ENCODE measurements around the gene SMG6.

The SMG6 gene

GRCh38 chr17:2137342-2138098 lies 166.1 kb downstream of the SMG6 start:
- no peak for DNase-seq

- no peak for DNase-seq
Observed at GRCh38 chr17:2136241-2136640, 167.3 kb downstream of the SMG6 start.

- no peak for DNase-seq
Observed at GRCh38 chr17:2128011-2128410, 175.6 kb downstream of the SMG6 start.

- DNase-seq = no peak
Observed at GRCh38 chr17:2125013-2125535, 178.5 kb downstream of the SMG6 start.

- DNase-seq = no peak
Observed at GRCh38 chr17:2124391-2124790, 179.2 kb downstream of the SMG6 start.

GRCh38 chr17:2123375-2124251 lies 180.0 kb downstream of the SMG6 start:
- no peak for DNase-seq

- DNase-seq = no peak
Observed at GRCh38 chr17:2122641-2123302, 180.8 kb downstream of the SMG6 start.

GRCh38 chr17:2120586-2121335 lies 182.8 kb downstream of the SMG6 start:
- no peak for DNase-seq

- no peak for DNase-seq
Observed at GRCh38 chr17:2113279-2113622, 190.3 kb downstream of the SMG6 start.

GRCh38 chr17:2111691-2112090 lies 191.9 kb downstream of the SMG6 start:
- DNase-seq = no peak

GRCh38 chr17:2110436-2110835 lies 193.1 kb downstream of the SMG6 start:
- no peak for DNase-seq

GRCh38 chr17:2108170-2108569 lies 195.4 kb downstream of the SMG6 start:
- DNase-seq = no peak

- no peak for DNase-seq
Observed at GRCh38 chr17:2107506-2107905, 196.1 kb downstream of the SMG6 start.

GRCh38 chr17:2107050-2107449 lies 196.5 kb downstream of the SMG6 start:
- DNase-seq = no peak

- DNase-seq = no peak
Observed at GRCh38 chr17:2106308-2106955, 197.2 kb downstream of the SMG6 start.

- DNase-seq = no peak
Observed at GRCh38 chr17:2105663-2106062, 197.9 kb downstream of the SMG6 start.

GRCh38 chr17:2102931-2103809 lies 200.4 kb downstream of the SMG6 start:
- no peak for DNase-seq

- no peak for DNase-seq
Observed at GRCh38 chr17:2101448-2102257, 201.9 kb downstream of the SMG6 start.

- no peak for DNase-seq
Observed at GRCh38 chr17:2095536-2095910, 208.1 kb downstream of the SMG6 start.

GRCh38 chr17:2094891-2095535 lies 208.6 kb downstream of the SMG6 start:
- no peak for DNase-seq
